ENCODE data around the gene SOD2. TPM values are rescaled to one million over a fixed set of nuclear protein-coding genes. Genes with fewer than 3 reads are reported as not detected.

SOD2 gene
- total RNA-seq, 8 experiments from 2014 or later, result 60.7 to 2,068 (median 114) TPM

DNA sequence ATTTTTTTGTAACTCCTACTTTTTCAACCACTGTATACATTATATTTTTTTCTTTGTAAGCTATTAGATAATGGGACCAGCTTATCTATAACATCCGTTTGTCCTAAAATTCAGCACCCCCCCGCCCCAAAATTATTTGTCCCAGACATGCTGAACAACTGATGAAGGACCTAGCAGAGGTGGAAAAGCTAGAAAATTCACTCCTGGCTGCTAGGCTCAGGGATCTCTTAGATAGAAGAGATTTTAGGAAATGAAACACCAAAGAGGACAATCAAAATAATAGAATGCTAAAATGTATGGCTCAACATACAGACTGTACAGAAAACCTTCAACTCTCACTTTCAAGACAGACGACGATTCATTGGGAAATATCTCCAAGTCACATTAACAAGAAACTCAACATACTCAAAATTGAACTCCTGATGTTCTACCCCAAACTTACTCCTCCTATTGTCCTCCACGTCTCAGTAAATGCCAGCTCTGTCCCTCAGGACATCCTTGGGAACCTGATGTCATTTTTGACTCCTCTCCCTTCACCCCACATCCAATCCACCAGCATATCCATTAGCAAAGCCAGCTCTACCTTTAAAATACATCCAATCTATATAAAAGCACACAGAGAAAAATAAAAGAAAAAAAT is 4.7 kb downstream of the SOD2 start:
- H3K27ac ChIP-seq, result no peak overlapping the region

DNA sequence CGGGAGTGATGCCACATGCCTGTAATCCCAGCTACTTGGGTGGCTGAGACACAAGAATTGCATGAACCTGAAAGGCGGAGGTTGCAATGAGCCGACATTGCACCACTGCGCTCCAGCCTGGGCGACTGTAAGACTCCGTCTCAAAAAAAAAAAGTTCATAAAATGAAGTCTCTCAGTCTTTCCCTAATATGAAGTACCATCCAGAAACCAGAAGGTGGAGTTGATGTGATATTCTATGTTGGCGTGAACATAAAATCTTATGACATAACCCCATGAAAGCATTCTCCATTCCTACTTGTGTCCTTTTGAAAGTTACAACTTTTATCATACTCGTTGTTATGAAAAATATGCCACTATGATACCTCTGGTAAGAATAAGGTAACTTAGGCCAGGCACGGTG is 5.7 kb downstream of the SOD2 start:
- in situ Hi-C loops (cut with MboI; ENCODE audit: low pct_unique_long_range_greater_than_20kb in 2 of 9, low sequenced_read_pairs in 9 of 9, unreplicated experiment in 9 of 9), result no loop called here
- no peak overlapping the region for H3K27ac ChIP-seq
- 80 to 100% (median 98%) methylated on average over 1 to 9 of the region's 9 CpGs; no CpG with 5 or more reads in 5 of the 10 experiments for WGBS, 10 experiments
- no peak for ATAC-seq (replicated peaks in 6 of 8)
- H3K4me3 ChIP-seq, result no peak overlapping the region
- peaks cover 11 to 14% of the 10 kb centered on the region in 2 donors for H3K4me1 ChIP-seq (replicated peaks in 1 of 2)

More for the DNA sequence above, 4.7 kb downstream of the SOD2 start:
- WGBS, 10 experiments, result 67 to 100% (median 93%) methylated on average over 2 to 5 of the region's 5 CpGs; no CpG with 5 or more reads in 1 of the 10 experiments
- H3K4me1 ChIP-seq (replicated peaks in 1 of 2), result peaks cover 11 to 14% of the 10 kb centered on the region in 2 donors
- H3K4me3 ChIP-seq, result no peak overlapping the region
- ATAC-seq (replicated peaks in 6 of 8), result no peak
- in situ Hi-C loops (cut with MboI; ENCODE audit: low pct_unique_long_range_greater_than_20kb in 2 of 9, low sequenced_read_pairs in 9 of 9, unreplicated experiment in 9 of 9), result no loop called here

- H3K27ac ChIP-seq, result no peak overlapping the region
- in situ Hi-C loops (cut with MboI; ENCODE audit: low pct_unique_long_range_greater_than_20kb in 2 of 9, low sequenced_read_pairs in 9 of 9, unreplicated experiment in 9 of 9), result no loop called here
- H3K4me3 ChIP-seq, result no peak overlapping the region
- WGBS, 10 experiments, result 43 to 100% (median 100%) methylated on average over 1 to 3 of the region's 3 CpGs; no CpG with 5 or more reads in 1 of the 10 experiments
- ATAC-seq (replicated peaks in 6 of 8), result no peak
- H3K4me1 ChIP-seq (replicated peaks in 1 of 2), result peaks cover 6 to 9% of the 10 kb centered on the region in 2 donors
Observed at GRCh38 chr6:159686703-159687102, 6.3 kb downstream of the SOD2 start.

- Histone ChIP-seq H3K4me1 (replicated peaks in 1 of 2) (peaks cover under 1 to 3% of the 10 kb centered on the region in 2 donors), H3K4me3 (no peak overlapping the region), H3K27ac (no peak overlapping the region)
- ATAC-seq (replicated peaks in 6 of 8), result no peak
- WGBS, 10 experiments, result 62 to 100% (median 85%) methylated on average over 1 to 5 of the region's 5 CpGs; no CpG with 5 or more reads in 1 of the 10 experiments
- in situ Hi-C loops (cut with MboI; ENCODE audit: low pct_unique_long_range_greater_than_20kb in 2 of 9, low sequenced_read_pairs in 9 of 9, unreplicated experiment in 9 of 9), result no loop called here
Observed at GRCh38 chr6:159686040-159686439, 7.0 kb downstream of the SOD2 start.

GRCh38 chr6:159684013-159684304 is 9.1 kb downstream of the SOD2 start:
- Histone ChIP-seq H3K4me3 (no peak overlapping the region), H3K4me1 (replicated peaks in 1 of 2) (no peaks in the 10 kb centered on the region), H3K27ac (no peak overlapping the region)
- no peak for ATAC-seq (replicated peaks in 6 of 8)
- WGBS, 10 experiments, result 50 to 100% (median 94%) methylated on average over 1 of the region's 1 CpG; no CpG with 5 or more reads in 2 of the 10 experiments
- in situ Hi-C loops (cut with MboI; ENCODE audit: low pct_unique_long_range_greater_than_20kb in 2 of 9, low sequenced_read_pairs in 9 of 9, unreplicated experiment in 9 of 9), result no loop called here

- H3K4me1 ChIP-seq (replicated peaks in 1 of 2), result no peaks in the 10 kb centered on the region
- H3K27ac ChIP-seq, result no peak overlapping the region
- in situ Hi-C loops (cut with MboI; ENCODE audit: low pct_unique_long_range_greater_than_20kb in 2 of 9, low sequenced_read_pairs in 9 of 9, unreplicated experiment in 9 of 9), result no loop called here
- 80 to 100% (median 100%) methylated on average over 1 of the region's 1 CpG; no CpG with 5 or more reads in 6 of the 10 experiments for WGBS, 10 experiments
- no peak overlapping the region for H3K4me3 ChIP-seq
- ATAC-seq (replicated peaks in 6 of 8), result no peak
Observed at GRCh38 chr6:159682810-159683209, 10.2 kb downstream of the SOD2 start.

GRCh38 chr6:159682295-159682694 is 10.7 kb downstream of the SOD2 start:
- in situ Hi-C loops (cut with MboI; ENCODE audit: low pct_unique_long_range_greater_than_20kb in 2 of 9, low sequenced_read_pairs in 9 of 9, unreplicated experiment in 9 of 9), result no loop called here
- Histone ChIP-seq H3K4me1 (replicated peaks in 1 of 2) (no peaks in the 10 kb centered on the region), H3K4me3 (no peak overlapping the region), H3K27ac (no peak overlapping the region)
- WGBS, 10 experiments, result 89 to 100% (median 92%) methylated on average over 1 to 3 of the region's 3 CpGs; no CpG with 5 or more reads in 2 of the 10 experiments
- no peak for ATAC-seq (replicated peaks in 6 of 8)

- in situ Hi-C loops (cut with MboI; ENCODE audit: low pct_unique_long_range_greater_than_20kb in 2 of 9, low sequenced_read_pairs in 9 of 9, unreplicated experiment in 9 of 9), result no loop called here
- H3K4me3 ChIP-seq, result no peak overlapping the region
- ATAC-seq (replicated peaks in 6 of 8), result no peak
- 88 to 100% (median 98%) methylated on average over 2 to 9 of the region's 10 CpGs; no CpG with 5 or more reads in 2 of the 10 experiments for WGBS, 10 experiments
- H3K27ac ChIP-seq, result no peak overlapping the region
- no peaks in the 10 kb centered on the region for H3K4me1 ChIP-seq (replicated peaks in 1 of 2)
Observed at GRCh38 chr6:159681191-159681880, 11.7 kb downstream of the SOD2 start.

DNA sequence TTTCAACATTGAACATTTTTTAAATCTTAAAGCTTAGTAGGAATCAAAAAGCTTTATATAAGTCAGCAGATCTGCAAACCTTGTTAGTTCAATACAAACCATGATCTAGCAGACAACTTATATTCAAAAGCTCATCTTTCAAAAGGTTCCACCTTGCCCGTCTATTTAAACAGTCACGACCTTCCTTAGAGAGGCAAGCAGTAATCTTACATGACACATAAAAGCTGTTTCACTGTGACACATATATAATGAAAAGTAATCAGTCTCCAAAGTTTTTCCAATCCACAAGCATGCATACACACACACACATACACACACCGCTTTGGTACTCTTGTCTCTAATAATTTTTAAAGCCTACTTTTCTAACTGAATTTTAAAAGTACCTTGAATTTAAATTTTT is 12.9 kb downstream of the SOD2 start:
- no peaks in the 10 kb centered on the region for H3K4me1 ChIP-seq (replicated peaks in 1 of 2)
- H3K27ac ChIP-seq, result no peak overlapping the region
- no peak for ATAC-seq (replicated peaks in 6 of 8)
- WGBS, 10 experiments, result 61 to 100% (median 89%) methylated on average over 1 to 3 of the region's 3 CpGs; no CpG with 5 or more reads in 1 of the 10 experiments
- in situ Hi-C loops (cut with MboI; ENCODE audit: low pct_unique_long_range_greater_than_20kb in 2 of 9, low sequenced_read_pairs in 9 of 9, unreplicated experiment in 9 of 9), result no loop called here
- H3K4me3 ChIP-seq, result no peak overlapping the region

DNA sequence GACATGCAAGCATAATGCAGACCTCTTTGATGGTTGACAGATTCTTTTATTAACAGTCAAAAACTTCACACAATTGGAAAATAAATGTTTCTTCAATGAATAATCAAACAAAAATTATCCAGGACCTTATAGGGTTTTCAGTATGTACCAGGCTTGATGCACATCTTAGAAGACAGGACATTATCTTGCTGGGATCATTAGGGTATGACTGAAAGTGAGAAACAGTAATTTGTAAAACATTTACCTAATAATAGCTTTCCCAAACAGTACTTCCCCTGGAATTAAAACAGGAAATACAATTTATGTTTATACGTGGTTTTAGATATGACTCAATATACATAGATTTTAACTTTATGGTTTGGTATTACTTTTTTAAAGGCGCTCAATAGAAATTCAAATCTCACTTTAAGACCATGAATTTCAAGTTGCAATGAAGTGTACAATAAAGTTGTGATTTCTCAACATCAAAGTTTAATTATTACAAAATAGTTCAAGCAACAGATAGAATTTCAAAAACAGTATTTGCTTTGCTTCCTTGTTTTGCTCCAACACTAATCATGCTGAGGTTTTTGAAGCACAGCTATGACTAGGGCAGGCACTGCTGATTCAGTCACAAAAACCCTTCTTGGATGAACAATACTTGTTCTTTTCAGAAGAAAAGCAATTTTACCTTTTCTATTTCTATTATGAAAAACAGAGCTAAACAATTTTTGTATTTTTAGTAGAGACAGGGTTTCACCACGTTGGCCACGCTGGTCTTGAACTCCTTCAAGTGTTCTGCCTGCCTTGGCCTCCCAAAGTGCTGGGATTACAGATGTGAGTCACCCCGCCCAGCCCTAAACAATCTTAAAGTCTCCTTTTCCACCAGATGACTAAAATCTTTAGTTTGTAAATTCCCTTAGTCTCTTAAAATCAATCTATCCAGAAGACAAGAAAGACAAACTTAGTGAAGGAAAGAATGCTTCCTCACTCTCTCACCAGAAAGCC is 13.7 kb downstream of the SOD2 start:
- H3K4me1 ChIP-seq (replicated peaks in 1 of 2), result no peaks in the 10 kb centered on the region
- ATAC-seq (replicated peaks in 6 of 8), result peak in 1 of 8 experiments; percentile 62
- in situ Hi-C loops (cut with MboI; ENCODE audit: low pct_unique_long_range_greater_than_20kb in 2 of 9, low sequenced_read_pairs in 9 of 9, unreplicated experiment in 9 of 9), result no loop called here
- H3K4me3 ChIP-seq, result no peak overlapping the region
- no peak overlapping the region for H3K27ac ChIP-seq
- 29 to 90% (median 76%) methylated on average over 2 to 5 of the region's 5 CpGs; no CpG with 5 or more reads in 1 of the 10 experiments for WGBS, 10 experiments

GRCh38 chr6:159678574-159678973 is 14.5 kb downstream of the SOD2 start:
- 83 to 100% (median 100%) methylated on average over 1 to 3 of the region's 3 CpGs; no CpG with 5 or more reads in 1 of the 10 experiments for WGBS, 10 experiments
- Histone ChIP-seq H3K27ac (no peak overlapping the region), H3K4me1 (replicated peaks in 1 of 2) (no peaks in the 10 kb centered on the region), H3K4me3 (no peak overlapping the region)
- in situ Hi-C loops (cut with MboI; ENCODE audit: low pct_unique_long_range_greater_than_20kb in 2 of 9, low sequenced_read_pairs in 9 of 9, unreplicated experiment in 9 of 9), result no loop called here
- peak in 1 of 8 experiments; percentile 5 for ATAC-seq (replicated peaks in 6 of 8)

DNA sequence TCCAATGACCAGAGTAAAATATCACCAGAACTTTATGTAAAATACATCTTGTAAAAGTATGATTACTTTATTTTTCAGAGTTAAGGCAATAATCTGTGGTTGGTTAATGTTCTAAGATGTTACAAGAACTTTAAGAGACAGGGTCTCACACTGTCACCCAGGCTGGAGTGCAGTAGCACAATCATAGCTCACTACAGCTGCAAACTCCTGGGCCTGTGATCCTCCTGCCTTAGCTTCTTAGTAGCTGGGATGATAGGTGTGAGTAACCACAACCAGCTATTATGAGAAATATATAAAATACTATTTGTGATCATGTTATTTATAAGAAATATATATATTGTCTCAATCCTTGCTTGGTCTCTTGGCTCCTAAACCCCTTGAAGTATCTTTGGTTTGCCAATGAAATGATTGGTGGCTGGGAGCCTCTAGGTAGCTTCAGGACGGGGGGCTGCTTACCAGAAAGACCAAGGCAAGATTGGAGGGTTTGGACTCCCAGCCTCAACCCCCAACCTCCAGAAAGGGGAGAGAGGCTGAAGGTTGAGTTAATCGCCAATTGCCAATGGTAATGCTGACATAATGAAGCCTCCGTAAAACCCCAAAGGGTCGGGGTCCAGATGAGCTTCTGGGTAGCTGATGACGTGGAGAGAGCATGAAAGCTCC is 15.4 kb downstream of the SOD2 start:
- 60 to 100% (median 97%) methylated on average over 1 to 5 of the region's 5 CpGs; no CpG with 5 or more reads in 4 of the 10 experiments for WGBS, 10 experiments
- peak in 2 of 8 experiments; percentile 9 to 29 for ATAC-seq (replicated peaks in 6 of 8)

More for the DNA sequence above, 15.4 kb downstream of the SOD2 start:
- Histone ChIP-seq H3K27ac (no peak overlapping the region), H3K4me1 (replicated peaks in 1 of 2) (no peaks in the 10 kb centered on the region), H3K4me3 (no peak overlapping the region)
- in situ Hi-C loops (cut with MboI; ENCODE audit: low pct_unique_long_range_greater_than_20kb in 2 of 9, low sequenced_read_pairs in 9 of 9, unreplicated experiment in 9 of 9), result no loop called here
